Rectal smooth muscle tissue (tissue), 1 donor: ENCODE results near the gene SMG1.

Experiments used
- H3K27ac ChIP-seq: one replicate; pipeline ENCODE4 v1.7.0; 2013; ENCODE audit warnings: low read depth, low read length, inconsistent platforms
- H3K27me3 ChIP-seq: one replicate; pipeline ENCODE4 v1.7.0; 2013; ENCODE audit warnings: low read length; ENCODE audit not compliant: control insufficient read depth, insufficient read depth
- H3K36me3 ChIP-seq: one replicate; pipeline ENCODE4 v1.7.0; 2013; ENCODE audit warnings: low read length; ENCODE audit not compliant: control insufficient read depth, insufficient read depth
- H3K4me1 ChIP-seq: one replicate; pipeline ENCODE4 v1.7.0; 2013; ENCODE audit warnings: low read length; ENCODE audit not compliant: control insufficient read depth, insufficient read depth
- H3K4me3 ChIP-seq: one replicate; pipeline ENCODE4 v1.7.0; 2013; ENCODE audit warnings: low read length
- H3K9ac ChIP-seq: one replicate; pipeline ENCODE4 v1.7.0; 2013; ENCODE audit warnings: low read length

SMG1 gene

DNA sequence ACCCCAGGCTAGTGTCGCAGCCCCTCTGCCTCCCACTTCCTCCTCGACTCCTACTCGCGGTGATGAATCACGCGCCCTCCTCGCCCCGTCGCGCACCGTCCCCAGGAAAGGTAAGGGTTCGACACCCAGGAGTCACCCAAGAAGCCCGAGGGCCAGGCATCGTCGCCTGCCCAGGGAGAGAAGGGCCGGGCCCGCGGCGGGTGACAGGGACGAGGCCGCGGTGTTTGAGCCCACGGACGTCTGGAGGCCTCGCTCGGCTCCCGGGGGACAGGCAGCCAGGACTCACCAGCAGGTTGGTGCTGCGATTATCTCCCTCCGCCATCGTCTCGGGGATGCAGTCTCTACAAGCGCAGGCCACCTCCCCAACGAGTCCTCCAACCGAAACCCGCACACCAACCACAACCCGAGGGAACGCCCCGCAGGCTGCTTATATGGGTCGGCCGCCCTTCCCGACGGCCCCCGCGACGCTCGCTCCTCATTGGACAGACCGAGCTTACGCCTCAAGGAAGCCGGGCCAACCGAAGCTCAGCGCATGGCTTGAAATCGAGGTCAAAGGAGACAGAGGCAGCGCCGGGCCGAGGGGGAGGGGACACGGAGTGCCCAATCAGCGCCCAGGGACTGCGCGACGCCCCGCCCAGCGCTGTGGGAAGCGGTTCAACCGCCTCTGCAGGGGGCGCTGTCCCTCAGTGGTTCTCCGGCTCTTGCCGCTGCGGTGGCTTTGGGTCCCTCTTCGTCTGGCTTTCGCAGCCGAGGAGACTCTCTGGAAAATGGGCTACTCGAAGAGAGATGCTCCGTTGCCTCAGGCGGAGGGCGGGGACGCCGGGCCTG, 124.8 kb downstream of the SMG1 start, which contains the start of gene ARL6IP1:
Gene ARL6IP1, minus strand, starts transcription at position 405 of the 828 bp plus-strand sequence. Its CDS starts 83 bp downstream, at position 322.
- H3K9ac ChIP-seq = peak within 1 kb of the TSS; percentile 80
- H3K27me3 ChIP-seq = no peaks in the 10 kb centered on the region
- peaks cover 10% of the 10 kb centered on the region for H3K4me1 ChIP-seq
- H3K27ac ChIP-seq = peak within 1 kb of the TSS; percentile 94
- H3K4me3 ChIP-seq = peak within 1 kb of the TSS; percentile 100
- peaks cover under 1% of the 10 kb centered on the region for H3K36me3 ChIP-seq

DNA sequence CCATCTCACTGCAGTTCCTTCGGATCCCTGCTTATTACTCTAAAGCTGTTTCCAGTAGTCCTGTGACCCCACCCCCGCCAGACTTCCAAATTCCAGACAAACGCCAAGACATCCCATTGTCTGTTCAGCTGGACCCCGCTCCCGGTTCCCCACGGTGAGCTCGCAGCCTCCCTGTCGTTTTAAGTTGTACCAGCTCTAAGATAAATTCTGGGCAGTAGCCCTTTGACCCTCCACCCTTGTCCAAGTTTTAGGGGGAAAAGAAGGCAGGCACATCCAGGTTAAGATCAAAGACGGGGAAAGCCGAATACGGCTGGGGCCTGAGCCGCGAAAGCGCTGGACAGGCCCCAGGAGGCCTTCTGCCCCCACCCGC, 125.4 kb downstream of the SMG1 start:
- H3K27me3 ChIP-seq = no peaks in the 10 kb centered on the region
- H3K36me3 ChIP-seq = peaks cover 4% of the 10 kb centered on the region
- H3K4me3 ChIP-seq = peak overlapping the region; percentile 100
- peak overlapping the region; percentile 80 for H3K9ac ChIP-seq
- peaks cover 10% of the 10 kb centered on the region for H3K4me1 ChIP-seq
- peak overlapping the region; percentile 94 for H3K27ac ChIP-seq

DNA sequence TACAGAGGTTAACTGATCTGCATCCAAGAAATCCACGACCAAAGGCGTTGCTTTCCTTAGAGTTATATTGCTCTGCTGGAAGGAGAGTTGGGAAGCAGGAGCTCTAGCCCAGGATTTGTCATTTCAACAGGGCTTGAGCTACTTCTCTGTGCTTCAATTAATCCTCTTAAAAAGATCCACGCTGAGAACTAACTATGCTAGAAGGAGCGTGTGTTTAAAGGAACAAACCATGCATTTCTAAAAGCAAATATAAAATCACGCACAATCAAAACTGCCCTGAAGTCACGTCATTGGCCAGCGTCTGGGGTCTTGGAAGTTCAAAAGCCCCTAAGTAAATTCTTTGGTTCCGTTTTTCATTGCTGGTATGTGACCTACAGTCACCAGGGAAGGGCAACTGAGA, 125.9 kb downstream of the SMG1 start:
- Histone ChIP-seq H3K4me1 (peaks cover 10% of the 10 kb centered on the region), H3K27me3 (no peaks in the 10 kb centered on the region), H3K27ac (no peak overlapping the region), H3K4me3 (peak overlapping the region; percentile 100), H3K36me3 (peaks cover 4% of the 10 kb centered on the region), H3K9ac (peak overlapping the region; percentile 80)

DNA sequence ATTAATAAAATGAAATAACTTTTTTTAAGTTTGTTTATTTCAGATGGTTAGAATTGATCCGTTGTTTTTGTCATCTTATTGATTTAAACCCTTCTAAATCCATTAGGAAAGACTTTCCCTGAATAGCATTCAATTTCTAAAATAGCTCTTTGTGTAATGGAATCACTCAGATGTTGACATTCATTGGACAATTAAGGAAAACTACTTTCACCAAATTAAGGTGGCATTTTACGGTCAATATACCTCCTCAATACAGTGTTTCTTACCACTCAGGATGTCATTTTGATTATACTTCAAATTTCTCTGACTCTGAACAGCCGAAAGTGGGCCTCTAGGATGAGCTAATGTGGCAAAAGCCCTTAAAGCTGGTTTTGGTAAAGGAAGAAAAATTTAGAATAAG, 126.7 kb downstream of the SMG1 start:
- Histone ChIP-seq H3K4me3 (no peak overlapping the region), H3K36me3 (peaks cover 5% of the 10 kb centered on the region), H3K4me1 (peaks cover 10% of the 10 kb centered on the region), H3K27ac (no peak overlapping the region), H3K27me3 (no peaks in the 10 kb centered on the region), H3K9ac (no peak overlapping the region)

DNA sequence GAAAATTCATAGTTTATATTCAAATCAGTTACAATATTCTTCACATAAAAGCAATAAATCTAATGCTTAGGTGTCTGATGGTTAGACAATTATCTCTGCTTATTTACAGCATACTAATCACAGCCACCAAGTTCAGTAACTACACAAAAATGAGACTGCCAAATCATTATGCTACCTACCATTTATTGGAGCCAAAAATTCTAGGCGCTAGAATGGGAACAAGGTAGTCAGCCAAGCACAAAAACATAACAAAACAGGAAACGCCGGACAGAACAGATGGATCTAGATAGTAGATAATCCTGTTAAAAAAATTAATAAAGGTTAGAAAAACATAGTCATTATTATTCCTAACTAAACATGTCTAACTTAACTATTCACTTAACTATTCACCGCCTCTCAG, 128.5 kb downstream of the SMG1 start:
- H3K27me3 ChIP-seq = no peaks in the 10 kb centered on the region
- H3K4me1 ChIP-seq = peaks cover 10% of the 10 kb centered on the region
- H3K9ac ChIP-seq = no peak overlapping the region
- H3K4me3 ChIP-seq = no peak overlapping the region
- H3K27ac ChIP-seq = no peak overlapping the region
- peaks cover 12% of the 10 kb centered on the region for H3K36me3 ChIP-seq

DNA sequence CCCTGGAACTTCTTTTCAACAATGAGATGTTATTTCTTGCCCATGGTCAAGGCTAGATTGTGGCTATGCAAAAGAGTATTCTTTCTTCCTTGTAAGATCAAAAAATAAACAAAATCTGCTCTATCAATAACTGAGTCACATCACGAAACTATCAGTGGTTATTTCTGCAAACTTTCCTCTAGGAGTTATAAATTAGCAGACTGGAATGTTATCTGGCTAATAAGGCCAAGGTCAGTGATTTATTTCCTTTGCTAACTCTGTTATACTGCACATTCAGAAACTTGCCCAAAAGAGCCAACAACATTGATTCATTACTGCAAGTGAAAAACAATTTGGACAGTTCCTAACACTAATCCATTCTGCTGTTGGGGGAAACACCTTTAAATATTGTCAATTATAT, 129.8 kb downstream of the SMG1 start:
- Histone ChIP-seq H3K27ac (no peak overlapping the region), H3K4me3 (no peak overlapping the region), H3K4me1 (peaks cover 10% of the 10 kb centered on the region), H3K9ac (no peak overlapping the region), H3K27me3 (no peaks in the 10 kb centered on the region), H3K36me3 (peaks cover 12% of the 10 kb centered on the region)

DNA sequence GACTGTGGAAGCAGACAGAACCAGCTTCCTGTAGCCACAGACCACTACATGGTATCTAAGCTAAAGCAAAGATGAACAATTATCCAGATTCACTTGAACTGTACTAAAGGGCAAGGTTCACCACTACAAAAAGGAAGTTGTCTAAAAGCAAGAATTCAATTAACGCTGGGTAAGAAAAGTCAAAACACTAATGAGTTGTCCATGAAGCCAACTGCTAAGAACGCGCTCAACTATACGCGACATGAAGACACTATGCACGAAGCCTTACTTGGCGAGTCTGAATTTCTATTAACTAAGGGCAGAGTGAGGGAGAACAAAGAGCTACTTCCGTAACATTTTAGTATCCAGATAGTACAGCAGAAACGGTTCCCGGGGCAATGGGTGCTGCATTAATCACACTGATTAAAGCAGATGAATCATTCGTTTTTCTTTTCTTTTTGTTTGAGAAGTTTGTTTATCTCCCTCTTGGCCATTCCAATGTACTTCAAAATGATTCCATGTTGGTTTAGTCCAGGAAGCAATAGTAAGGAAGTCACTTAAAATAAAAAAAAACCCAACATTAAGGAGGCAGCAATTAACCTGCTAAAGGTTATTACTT, 133.3 kb downstream of the SMG1 start:
- no peak overlapping the region for H3K4me3 ChIP-seq
- peaks cover 9% of the 10 kb centered on the region for H3K4me1 ChIP-seq
- peaks cover 18% of the 10 kb centered on the region for H3K36me3 ChIP-seq
- no peak overlapping the region for H3K27ac ChIP-seq
- no peak overlapping the region for H3K9ac ChIP-seq
- H3K27me3 ChIP-seq = no peaks in the 10 kb centered on the region

DNA sequence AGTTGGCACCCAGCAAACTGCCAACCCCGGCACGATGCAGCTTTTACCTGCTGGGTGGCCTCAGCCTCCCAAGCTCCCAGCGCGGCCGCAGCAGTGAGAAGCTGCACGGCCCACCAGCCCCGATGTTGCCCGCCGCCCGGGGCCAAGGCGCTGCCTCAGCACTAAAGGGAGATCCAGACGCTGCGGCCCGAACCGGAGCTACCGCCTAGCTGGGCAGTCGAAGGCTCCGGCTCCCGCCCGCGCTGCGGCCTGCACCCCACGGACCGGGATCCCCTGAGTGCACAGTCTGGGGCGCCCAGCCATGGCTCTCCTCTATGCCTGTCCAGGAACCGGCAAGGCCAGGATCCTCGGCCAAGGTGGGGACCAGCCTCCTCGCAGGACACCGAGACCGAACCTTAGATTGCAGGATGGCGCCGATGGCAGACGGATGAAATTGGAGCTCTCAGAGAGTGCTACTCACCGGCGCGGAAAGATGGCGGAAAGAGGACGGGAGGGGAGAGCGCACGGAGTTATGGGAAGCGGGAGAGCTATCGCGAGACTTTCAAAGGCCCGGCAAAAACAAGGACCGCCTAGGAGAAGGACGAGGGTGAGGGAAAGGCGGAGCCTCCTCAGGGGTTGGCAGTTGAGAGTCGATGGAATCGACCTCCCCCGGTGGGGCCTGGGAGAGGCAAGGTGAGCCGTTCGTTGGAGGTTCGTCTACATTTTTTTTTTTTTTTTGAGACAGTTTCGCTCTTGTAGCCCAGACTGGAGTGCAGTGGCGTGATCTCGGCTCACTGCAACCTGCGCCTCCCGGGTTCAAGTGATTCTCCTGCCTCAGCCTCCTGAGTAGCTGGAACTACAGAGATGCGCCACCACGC, 136.1 kb downstream of the SMG1 start, which contains the start of gene RPS15A:
Gene RPS15A, minus strand, starts transcription at position 485 of the 857 bp plus-strand sequence. CDS start 1,221 bp downstream, outside the sequence.
- Histone ChIP-seq H3K4me1 (peaks cover 12% of the 10 kb centered on the region), H3K36me3 (peaks cover 19% of the 10 kb centered on the region), H3K4me3 (peak within 1 kb of the TSS; percentile 95)

DNA sequence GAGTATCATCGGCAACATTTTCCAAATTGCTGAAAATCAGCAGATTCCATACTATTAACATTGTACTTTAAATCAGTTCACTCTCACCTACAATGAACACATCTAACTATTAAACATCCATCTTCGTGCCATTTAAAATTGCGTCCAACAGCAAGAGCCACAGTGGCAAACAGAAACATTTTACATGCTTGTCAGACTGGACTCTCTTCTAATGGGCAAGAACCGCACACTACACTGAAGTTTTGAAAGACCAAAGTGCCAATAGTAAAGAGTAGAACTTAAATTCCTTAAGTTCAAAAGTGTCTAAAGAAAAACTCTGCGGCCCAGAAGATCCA, 136.7 kb downstream of the SMG1 start:
- H3K9ac ChIP-seq = peak overlapping the region; percentile 97
- no peaks in the 10 kb centered on the region for H3K27me3 ChIP-seq
- H3K27ac ChIP-seq = peak overlapping the region; percentile 84
- peaks cover 18% of the 10 kb centered on the region for H3K36me3 ChIP-seq
- peak overlapping the region; percentile 95 for H3K4me3 ChIP-seq
- peaks cover 12% of the 10 kb centered on the region for H3K4me1 ChIP-seq

More for the DNA sequence above, 136.1 kb downstream of the SMG1 start, which contains the start of gene RPS15A:
- peak within 1 kb of the TSS; percentile 84 for H3K27ac ChIP-seq
- H3K27me3 ChIP-seq = no peaks in the 10 kb centered on the region
- peak within 1 kb of the TSS; percentile 97 for H3K9ac ChIP-seq

DNA sequence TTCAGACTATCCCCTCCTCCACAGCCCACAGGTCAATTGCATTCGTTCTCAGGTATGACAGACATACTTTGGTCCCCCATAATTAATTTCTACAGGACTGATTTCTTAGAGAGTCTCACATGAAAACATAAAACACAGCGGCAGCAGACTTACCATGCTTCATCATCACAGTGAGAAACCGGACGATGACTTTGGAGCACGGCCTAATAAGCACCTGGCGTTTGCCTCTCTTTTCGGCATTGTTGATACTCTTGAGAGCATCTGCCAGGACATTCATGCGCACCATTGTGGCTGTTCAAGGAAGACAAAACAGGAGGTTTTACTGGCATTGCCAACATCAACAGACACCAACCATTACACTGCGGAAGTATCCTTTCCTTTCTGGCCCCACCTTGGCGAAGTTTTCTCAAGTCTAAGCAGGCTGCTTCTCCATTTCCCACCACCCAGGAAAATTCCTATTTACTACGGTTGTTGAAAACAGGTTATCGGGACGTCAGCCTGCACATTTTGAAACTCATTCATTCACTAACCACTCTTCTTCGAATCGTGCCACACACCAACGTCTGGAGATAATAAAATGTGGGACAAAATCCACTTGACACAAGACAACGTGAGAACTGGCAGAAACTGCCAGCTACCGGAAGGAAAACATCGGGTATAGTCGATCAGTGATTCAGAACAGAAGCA, 137.2 kb downstream of the SMG1 start:
- Histone ChIP-seq H3K9ac (peak overlapping the region; percentile 97), H3K4me1 (peaks cover 12% of the 10 kb centered on the region), H3K27me3 (no peaks in the 10 kb centered on the region), H3K27ac (peak overlapping the region; percentile 84), H3K4me3 (peak overlapping the region; percentile 95), H3K36me3 (peaks cover 14% of the 10 kb centered on the region)

DNA sequence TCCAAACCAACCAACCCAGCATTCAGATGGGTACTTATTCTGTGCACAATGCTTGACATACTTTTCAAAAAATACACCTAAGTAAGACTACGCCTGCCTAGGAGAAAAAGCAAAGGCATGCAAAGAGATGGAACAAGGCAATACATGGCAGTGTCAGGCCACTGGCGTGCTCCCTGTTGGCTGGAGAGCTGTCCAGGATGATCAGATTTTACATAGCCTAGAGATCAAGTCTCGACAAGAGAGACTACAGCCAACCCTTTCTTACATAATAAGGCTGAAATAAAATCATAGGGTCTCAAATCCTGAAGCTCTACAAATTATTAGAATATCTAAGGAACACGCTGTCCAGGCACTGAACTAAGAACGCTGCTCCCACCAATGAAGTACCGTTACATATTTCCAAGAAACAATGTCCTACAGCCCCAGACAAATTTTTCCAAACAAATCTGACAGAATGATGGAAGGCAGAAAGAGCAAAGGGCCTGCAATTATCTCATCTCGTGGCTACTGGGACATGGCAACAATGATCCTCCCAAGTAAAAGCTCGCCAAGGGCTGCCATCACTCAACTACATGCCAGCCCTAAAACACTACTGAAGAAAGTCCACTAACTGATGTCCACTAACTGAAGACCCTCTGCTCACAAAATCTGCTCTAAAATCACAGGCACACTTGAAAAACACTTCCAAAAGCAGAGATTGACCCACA, 141.1 kb downstream of the SMG1 start:
- Histone ChIP-seq H3K27ac (no peak overlapping the region), H3K27me3 (no peaks in the 10 kb centered on the region), H3K4me1 (peaks cover 12% of the 10 kb centered on the region), H3K36me3 (peaks cover 22% of the 10 kb centered on the region), H3K9ac (no peak overlapping the region), H3K4me3 (no peak overlapping the region)
